Stimulated activated CD4-positive, alpha-beta T cell treated with anti-CD3 and anti-CD28 coated beads, TNF-alpha, amount 100 ng/mL, for 24 hours (primary cell): Measurements from ENCODE around the gene NHLRC4.

Experiments used
- DNase-seq, 3 experiments: peaks; one replicate each; pipeline ENCODE4 v3.0.0-alpha.2; 2020; ENCODE audit warnings: low read depth in 3 of 3

The NHLRC4 gene

DNA sequence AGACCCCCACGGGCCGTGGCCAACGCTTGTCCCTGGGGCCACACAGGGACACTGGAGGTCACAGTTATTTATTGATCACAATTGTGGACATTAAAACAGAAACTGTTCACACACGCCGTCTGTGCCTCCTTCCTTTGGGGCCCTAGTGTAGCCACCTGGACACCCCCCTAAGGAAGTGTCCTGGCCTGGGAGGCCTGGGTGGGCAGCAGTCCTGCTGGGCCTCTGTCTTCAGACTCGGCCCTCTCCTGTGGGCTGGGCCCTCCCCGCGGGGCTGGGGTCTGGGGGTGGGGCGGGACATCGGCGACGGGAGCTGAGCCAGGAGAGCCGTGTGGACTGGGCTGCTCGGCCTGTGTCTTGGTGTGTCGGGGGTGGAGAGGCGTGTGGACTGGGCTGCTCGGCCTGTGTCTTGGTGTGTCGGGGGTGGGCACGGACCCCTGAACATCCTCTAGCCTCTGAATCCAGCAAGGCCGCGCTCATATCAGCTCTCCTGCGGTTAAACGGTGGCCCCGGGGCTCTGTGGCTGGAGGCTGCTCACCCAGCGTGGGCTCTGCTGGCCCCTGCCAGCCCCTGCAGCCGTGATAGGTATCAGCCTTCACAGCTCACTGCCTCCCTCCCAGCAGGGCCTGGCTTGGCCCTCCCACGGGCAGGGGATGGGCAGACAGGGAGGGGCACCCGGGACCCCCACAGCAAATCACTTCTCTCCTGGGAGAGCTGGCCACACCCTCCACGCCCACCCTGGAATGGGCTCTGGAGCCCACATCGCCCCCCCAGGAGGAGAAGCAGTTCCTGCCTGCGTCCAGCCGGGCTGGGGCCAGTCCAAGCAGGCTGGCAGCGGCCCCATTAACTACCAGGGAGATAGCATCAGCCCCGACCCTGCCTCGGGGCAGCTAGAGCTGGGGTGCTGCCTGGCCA is 1.1 kb upstream of the NHLRC4 start:
- no peak for DNase-seq

DNA sequence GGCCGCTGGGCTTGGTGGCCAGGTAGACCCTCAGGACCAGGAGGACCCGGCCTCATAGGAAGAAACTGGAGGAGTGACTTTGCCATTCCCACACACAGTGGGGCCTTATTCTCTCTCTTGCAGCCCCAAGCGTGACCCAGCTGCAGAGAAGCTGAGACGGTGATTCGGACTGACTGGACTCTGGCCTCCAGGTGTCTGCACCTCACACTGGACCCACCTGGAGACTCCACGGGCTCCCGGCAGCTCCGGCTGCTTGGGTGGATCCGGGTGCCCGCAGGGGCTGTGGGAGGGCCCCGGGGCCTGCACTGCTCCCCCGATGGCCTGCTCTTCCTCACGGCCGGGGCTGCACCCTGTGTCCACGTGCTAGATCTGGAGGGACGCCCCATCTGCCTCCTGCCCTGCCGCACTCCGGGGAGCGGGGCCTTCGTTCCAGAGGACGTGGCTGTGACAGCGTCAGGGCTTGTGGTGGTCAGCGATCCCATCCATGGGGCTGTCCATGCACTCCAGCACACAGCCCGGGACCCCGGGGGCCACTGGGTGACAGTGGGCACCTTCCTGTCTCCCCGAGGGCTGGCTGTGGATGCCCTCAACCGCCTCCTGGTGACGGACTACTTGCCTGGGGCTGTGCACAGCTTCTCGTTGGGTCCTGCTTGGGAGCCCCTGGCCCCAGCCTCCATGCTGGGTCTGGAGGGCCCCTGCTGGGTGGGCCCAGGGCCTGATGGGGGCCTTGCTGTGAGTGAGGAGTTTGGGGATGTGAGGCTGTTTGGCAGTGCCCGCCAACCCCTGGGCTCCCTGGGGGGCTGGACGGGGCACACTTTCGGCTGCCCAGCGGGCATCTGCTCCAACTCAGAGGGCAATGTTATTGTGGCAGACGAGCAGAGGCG is 810 bp downstream of the NHLRC4 start:
- no peak for DNase-seq

DNA sequence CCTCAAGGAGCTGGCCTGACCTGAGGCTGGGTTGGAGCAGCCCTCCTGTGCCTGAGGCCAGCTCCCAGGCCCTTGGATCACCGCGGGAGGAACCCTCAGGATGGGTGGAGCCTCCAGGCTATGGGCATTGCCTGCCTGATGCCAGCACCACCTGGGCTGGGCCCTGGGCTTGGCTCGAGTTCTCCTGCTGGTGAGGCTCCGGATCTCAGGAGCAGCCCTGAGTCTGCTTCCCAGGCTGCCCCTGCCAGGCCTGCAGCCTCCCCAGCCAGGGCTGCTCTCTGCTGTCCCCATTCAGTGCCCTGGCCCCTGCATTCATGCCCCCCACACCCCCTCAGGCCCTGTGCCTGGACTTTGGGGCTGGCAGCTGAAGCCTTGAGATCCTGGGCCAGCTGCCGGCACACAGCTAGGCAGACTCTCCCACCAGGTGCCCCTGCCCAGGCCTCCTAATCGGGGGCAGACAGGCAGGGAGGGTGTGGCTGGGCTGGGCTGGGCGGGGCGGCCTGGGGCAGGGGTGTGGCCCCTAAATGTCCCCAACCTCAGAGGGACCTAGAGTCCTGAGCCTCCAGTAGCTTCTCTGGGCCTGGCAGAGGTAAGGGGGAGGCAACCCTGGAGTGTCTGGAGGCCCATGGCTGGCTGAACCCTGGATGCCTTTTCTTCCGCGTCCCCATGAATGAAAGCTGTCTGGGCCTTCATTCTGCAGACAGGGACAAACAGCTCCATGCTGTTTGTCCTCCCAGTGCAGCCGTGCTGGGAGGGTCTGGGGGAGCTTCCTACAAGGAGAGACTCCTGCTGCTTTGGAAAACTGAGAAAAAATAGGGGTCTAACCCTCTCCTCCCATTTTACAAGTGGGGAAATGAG is 1.8 kb downstream of the NHLRC4 start:
- DNase-seq: no peak

DNA sequence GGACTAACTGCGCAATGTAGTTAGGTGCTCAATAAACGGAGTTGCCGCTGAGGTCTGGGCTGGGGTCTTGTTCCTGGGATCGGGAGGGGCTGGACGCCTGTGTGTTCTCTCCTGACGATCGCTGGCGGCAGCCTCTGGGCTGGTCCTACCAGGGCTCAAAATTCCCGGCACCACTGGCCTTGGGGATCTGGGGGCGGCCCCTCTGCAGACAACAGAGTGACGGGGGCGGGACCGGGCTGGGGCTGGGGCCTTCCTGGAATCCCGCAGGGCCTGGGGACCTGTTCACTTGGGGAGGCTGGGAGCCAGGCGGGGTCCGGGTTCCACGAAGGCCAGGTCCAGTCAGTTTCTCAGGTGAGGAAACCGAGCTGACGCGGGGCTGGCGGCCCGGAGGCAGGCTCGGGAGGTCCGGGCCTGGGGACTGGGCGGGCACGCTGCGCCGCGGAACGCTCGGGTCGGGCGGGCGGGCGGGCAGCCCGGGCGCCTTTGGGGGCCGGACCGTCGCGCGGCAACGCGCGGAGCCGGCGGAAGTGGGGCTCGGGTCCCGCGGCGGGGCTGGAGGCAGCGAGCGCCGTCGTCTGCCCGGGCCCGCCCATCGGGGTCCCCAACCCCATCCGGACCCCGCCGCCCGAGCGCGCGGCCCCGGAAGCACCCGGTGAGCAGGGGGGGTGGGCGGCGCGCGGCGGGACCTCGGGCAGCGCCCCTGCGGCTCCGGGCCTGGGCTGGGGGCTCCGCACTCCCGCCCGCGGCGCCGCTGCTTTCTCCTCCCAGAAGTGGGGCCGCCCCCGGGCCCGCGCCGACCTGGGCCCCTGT is 2.8 kb downstream of the NHLRC4 start, which contains the start of gene PIGQ:
PIGQ (plus strand) TSS at position 524 of the 810 bp plus-strand sequence. CDS start 4,107 bp downstream, outside the sequence.
- DNase-seq: peak in 2 of 3 experiments; percentile 45 to 65

DNA sequence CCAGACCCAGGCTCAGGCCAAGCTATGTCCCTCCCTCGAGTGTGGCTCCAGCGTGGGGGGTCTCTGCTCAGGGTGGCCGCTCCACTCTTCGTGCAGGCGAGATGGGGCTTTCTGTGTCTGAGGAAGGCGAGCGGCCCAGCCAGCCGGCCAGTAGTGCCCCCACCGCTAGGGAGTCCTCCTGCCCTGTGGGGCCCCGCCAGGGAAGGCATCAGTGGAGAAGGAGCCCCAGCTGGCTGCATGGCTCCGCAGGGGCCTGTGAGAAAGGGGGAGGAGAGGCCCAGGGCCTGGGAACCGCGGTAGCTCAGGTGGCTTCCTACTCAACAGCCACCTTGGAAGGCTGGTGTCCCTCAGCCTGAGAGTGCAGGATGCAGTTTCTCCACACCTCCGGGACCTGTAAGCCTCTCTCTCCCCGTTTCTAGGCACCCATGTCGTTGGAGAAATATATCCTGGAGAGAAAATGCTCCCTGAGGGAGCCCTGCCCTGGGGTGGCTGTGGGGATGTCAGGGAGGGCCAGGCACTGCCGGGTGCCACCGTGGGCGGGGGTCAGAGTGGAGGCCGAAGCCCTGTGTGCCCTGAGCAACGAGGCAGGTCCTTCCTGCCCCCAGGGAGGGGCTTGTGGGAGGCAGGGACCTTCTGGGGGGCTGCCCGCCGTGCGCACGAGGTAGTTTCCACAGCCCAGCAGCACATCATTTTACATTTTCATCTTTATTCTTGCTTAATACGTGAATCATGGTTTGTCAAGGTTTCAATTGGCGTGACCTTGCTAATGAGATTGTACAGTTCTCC is 6.3 kb downstream of the NHLRC4 start:
- DNase-seq: no peak

DNA sequence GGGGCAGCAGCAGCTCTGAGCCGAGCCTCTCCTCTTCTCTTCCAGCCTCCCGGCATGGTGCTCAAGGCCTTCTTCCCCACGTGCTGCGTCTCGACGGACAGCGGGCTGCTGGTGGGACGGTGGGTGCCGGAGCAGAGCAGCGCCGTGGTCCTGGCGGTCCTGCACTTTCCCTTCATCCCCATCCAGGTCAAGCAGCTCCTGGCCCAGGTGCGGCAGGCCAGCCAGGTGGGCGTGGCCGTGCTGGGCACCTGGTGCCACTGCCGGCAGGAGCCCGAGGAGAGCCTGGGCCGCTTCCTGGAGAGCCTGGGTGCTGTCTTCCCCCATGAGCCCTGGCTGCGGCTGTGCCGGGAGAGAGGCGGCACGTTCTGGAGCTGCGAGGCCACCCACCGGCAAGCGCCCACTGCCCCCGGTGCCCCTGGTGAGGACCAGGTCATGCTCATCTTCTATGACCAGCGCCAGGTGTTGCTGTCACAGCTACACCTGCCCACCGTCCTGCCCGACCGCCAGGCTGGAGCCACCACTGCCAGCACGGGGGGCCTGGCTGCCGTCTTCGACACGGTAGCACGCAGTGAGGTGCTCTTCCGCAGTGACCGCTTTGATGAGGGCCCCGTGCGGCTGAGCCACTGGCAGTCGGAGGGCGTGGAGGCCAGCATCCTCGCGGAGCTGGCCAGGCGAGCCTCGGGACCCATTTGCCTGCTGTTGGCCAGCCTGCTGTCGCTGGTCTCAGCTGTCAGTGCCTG is 7.4 kb downstream of the NHLRC4 start:
- no peak for DNase-seq

DNA sequence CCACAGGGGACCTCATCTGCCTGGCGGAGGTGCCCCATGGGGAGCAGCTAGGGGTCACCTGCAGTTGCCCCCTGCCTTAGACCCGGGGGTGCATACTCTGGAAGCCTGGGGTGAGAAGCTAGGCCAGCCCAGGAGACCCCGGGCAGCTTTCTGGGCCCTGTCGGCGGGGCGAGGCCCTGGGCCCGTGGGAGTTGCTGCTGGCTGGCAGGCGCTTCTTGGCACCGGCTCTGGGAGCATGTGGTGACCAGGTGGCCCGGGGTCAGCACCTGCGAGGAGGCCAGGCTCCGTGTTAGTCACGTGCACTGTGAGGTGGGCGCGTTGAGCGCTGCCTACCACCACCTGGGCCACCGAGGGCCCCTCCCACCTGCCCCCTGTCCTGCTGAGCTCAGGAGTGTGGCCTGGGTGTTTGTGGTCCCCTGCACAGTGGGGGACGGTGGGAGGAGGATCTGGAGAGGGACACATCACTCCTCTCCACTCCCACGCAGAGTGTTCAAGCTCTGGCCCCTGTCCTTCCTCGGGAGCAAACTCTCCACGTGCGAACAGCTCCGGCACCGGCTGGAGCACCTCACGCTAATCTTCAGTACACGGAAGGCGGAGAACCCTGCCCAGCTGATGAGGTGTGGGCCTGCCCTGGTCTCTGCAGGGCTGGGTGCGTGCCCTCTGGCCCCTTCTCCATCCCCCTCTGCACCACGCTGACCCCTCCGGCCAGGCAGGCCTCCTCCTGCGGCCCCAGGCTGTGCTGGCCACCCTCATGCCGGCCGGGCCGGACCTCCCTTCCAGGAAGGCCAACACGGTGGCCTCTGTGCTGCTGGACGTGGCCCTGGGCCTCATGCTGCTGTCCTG is 8.8 kb downstream of the NHLRC4 start:
- no peak for DNase-seq

DNA sequence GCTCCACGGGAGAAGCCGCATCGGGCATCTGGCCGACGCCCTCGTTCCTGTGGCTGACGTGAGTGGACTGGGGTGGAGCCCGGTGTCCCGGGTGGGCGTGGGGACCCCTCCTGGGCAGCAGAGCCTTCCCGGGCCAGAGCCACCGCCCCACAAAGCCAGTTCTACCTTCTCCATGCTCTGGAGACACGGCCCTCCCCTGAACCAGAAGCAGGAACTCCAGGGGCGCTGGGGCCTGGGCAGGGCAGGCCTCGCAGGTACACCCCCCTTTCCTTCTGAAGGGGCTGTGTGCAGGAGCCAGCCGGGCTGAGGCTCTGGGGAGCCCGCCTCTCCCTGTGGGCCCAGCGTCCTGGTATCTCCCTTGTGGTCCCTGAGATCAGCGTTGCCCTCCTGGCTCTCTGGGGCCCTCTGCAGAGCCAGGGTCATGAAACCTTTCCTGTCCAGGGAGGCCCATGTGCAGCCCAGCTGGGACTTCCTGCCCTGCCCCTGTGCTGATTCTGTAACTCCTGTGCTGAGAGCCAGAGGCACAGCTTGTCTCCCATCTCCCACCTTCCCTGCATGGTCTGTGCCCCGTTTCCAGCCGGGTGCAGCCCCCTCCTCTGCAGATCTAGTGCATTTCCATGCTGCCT is 9.5 kb downstream of the NHLRC4 start:
- DNase-seq: no peak

DNA sequence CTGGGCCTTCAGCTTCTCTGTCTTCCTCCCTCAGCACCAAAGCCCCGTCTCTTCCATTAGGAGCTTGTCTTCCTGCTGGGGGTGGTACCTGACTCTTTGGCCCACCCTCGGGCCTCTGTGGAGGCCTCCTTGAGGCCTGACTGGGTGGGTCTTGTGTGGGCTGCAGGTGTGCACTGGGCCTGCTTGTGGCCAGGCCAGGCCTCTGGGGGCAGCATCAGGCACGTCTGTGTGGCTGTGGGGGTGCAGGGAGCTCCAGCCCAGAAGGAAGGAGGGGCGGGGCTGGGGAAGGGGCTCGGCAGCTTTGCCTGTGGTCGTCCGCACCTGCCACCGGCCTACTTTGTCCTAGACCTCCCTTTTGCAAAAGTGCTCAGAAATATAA is 10.0 kb downstream of the NHLRC4 start:
- DNase-seq: no peak

DNA sequence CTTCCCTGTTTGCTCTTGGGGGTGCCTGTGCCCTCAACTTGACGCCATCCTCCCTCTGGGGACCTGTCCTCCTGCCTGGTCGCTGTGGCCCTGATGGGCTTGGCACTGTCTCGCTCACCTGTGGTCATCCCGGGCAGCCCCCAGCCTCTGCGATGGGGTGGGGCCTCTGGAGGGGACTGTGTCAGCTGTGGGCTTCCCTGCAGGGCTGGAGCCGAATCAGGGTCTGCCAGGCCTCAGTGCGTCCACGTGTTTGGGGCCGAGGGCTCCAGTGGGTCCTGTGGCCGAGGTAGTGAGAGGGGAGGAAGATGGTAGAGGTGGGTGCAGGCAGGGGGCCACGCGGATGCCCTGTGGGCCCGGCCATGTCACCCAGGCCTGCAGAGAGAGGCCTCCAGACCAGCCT is 11.0 kb downstream of the NHLRC4 start:
- no peak for DNase-seq

DNA sequence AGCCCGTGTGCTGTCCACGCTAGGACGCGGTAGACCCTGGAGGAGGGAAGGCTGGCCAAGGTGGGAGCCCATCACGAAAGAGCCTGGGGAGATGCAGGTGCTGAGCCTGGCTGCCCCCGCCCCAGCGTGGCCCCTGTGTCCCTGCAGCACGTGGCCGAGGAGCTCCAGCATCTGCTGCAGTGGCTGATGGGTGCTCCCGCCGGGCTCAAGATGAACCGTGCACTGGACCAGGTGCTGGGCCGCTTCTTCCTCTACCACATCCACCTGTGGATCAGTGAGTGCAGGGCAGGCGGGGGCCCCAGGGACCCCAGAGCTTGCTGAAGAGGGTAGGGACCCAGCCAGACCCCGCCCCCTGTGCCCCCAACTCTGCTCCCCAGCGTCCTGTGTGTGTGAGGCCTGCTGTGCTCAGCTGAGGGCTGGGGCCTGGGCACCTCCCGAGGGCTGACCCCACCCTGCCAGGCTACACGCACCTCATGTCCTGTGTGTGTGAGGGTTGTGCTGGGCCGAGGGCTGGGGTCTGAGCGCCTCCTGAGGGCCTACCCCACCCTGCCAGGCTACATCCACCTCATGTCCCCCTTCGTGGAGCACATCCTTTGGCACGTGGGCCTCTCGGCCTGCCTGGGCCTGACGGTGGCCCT is 11.5 kb downstream of the NHLRC4 start:
- DNase-seq: no peak

DNA sequence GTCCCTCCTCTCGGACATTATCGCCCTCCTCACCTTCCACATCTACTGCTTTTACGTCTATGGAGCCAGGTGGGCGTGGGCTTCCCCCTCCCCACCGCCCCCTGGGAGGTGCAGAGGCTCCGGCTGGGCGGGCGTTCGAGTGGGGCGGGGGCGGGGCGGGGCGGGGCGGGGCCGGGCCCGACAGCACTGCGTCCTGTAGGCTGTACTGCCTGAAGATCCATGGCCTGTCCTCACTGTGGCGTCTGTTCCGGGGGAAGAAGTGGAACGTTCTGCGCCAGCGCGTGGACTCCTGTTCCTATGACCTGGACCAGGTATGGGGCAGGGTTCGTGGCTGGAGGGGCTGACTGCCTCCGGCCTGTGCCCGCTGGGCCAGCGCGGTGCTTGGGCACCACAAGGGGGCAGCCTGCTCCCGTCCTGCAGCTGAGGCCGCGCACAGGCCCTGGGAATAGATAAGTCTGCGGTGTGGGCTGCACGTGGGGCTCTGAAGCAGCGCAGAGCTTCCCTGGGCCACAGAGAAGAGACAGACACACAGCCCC is 12.1 kb downstream of the NHLRC4 start:
- DNase-seq: peak in 2 of 3 experiments; percentile 35 to 65

DNA sequence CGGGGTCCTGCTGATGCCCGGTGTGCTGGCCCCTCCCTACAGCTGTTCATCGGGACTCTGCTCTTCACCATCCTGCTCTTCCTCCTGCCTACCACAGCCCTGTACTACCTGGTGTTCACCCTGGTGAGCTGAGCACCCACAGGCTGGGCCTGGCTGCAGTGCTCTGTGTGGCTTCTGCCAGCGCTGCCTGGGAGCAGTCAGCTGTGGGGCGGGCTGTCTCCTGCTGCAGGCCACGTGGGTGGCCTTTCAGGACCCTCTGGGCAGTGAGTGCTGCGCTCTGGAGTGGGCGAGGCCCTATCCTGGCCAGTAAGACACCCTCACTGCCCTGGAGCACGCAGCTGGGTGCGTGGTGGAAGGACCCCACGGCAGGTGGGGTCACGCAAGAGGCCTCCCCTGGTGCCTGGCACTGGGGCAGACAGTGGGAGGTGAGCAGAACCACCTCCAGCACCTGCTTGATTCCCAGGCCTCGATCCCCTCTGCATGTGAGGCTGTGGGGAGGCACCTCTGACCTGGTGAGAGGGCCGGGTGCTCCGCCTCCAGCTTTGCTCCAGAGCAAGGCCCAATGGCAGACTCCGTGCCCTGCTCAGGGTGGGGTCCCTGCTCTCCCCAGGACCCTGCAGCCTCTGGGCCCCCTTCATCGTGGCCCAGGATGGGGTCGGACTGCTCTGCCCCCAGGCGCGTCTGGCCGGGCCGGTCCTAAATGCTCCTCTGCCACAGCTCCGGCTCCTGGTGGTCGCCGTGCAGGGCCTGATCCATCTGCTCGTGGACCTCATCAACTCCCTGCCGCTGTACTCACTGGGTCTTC is 13.5 kb downstream of the NHLRC4 start:
- no peak for DNase-seq

DNA sequence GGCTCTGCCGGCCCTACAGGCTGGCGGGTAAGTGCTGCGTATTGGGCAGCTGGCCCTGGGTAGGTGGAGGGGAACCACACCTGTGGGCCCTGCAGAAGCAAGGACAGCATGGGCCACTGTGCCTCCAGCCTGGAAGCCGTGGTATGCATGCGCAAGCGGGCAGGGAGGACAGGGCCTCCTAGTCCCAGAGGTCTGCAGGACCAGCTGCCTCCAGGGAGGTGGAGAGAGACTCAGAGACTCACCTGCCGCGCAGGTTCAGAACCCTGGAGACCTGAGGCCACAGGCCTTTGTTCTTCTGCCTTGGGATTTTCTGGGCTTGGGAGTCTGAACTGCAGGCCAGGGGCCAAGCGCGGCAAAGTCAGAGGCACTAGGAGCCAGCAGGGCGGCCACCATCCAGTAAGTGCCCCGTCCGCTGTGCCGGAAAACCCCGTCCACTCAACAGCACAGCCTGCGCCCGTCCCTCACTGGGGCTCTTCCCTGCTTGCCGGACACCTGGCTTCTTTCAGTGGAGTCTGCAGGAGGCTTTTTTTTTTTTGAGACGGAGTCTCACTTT is 14.2 kb downstream of the NHLRC4 start:
- no peak for DNase-seq

DNA sequence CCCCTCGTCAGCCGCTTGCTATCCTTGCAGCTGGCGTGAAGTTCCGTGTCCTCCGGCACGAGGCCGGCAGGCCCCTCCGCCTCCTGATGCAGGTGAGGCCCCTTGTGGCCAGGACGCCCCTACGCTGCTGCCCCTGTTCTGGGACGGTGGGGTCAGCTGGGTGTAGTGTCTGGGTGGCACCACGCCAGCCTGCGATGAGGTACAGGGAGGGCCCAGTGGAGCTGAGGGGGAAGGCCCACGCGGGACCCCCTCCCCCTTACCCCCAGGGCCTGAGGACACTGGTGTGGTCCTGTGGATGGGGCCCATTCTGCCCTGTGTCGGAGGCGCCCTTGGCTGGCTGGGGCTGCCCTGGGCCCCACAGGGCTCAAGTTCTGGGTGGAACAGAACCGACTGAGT is 15.4 kb downstream of the NHLRC4 start:
- no peak for DNase-seq
